Measurements from ENCODE around the gene IL18. TPM values are rescaled to one million over a fixed set of nuclear protein-coding genes. Genes with fewer than 3 reads are reported as not detected.

Gene IL18
- total RNA-seq, 1 donor from 2014 or later, result 0.90 TPM

DNA sequence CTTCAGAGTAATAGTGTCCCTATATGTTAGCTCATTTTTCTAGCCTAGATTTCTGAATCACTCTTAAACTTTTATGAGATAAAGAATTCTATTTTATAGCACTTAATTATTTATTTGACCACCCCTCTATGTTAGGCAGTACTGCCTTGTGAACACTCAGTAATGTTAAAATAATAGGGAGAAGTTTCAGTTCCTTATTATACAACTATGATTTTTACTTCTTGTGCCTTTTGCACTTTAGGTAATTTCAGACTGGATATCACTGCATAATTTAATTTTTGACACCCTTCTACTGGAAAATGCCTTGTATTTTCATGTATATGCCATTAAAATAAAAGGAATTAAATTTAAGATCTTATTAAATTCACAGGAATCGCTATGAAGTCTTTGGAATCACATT lies 14.5 kb upstream of the IL18 start:
- TF ChIP-seq, protein P1, sequence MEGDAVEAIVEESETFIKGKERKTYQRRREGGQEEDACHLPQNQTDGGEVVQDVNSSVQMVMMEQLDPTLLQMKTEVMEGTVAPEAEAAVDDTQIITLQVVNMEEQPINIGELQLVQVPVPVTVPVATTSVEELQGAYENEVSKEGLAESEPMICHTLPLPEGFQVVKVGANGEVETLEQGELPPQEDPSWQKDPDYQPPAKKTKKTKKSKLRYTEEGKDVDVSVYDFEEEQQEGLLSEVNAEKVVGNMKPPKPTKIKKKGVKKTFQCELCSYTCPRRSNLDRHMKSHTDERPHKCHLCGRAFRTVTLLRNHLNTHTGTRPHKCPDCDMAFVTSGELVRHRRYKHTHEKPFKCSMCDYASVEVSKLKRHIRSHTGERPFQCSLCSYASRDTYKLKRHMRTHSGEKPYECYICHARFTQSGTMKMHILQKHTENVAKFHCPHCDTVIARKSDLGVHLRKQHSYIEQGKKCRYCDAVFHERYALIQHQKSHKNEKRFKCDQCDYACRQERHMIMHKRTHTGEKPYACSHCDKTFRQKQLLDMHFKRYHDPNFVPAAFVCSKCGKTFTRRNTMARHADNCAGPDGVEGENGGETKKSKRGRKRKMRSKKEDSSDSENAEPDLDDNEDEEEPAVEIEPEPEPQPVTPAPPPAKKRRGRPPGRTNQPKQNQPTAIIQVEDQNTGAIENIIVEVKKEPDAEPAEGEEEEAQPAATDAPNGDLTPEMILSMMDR (IDR thresholded peaks at IDR 0.05; ENCODE audit: unreplicated experiment), result no peak

DNA sequence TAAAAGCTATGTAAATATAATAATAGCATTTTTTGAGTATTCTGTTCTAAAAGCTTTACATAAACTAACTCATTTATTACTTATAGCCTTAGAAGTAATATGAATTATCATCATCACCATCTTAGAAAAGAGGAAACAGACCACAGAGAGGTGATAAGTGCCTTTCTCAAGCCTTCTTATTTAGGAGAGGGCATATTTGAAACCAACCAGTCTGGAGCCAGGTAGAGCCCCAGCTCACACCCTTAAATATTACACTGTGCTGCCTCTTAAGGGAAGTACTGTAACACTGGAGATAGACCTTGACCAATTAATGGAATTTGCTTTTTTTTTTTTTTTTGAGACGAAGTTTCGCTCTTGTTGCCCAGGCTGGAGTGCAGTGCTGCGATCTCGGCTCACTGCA lies 13.7 kb upstream of the IL18 start:
- Mint-ChIP-seq H3K27ac (ENCODE audit: unreplicated experiment) (no peak overlapping the region), H3K4me3 (ENCODE audit: unreplicated experiment) (no peak overlapping the region), H3K27me3 (ENCODE audit: unreplicated experiment) (peaks cover 3% of the 10 kb centered on the region), H3K9me3 (ENCODE audit: unreplicated experiment) (no peaks in the 10 kb centered on the region), H3K4me1 (ENCODE audit: unreplicated experiment) (peaks cover 3% of the 10 kb centered on the region), H3K36me3 (ENCODE audit: low read depth, unreplicated experiment) (no peaks in the 10 kb centered on the region)
- TF ChIP-seq, protein P1 (IDR thresholded peaks at IDR 0.05; ENCODE audit: unreplicated experiment), result no peak
- DNase-seq (ENCODE audit: low spot score), result no peak

More for the DNA sequence above, 14.5 kb upstream of the IL18 start:
- DNase-seq (ENCODE audit: low spot score), result no peak
- Mint-ChIP-seq H3K36me3 (ENCODE audit: low read depth, unreplicated experiment) (no peaks in the 10 kb centered on the region), H3K4me3 (ENCODE audit: unreplicated experiment) (no peak overlapping the region), H3K9me3 (ENCODE audit: unreplicated experiment) (no peaks in the 10 kb centered on the region), H3K4me1 (ENCODE audit: unreplicated experiment) (peaks cover 3% of the 10 kb centered on the region), H3K27ac (ENCODE audit: unreplicated experiment) (no peak overlapping the region), H3K27me3 (ENCODE audit: unreplicated experiment) (peaks cover 3% of the 10 kb centered on the region)

DNA sequence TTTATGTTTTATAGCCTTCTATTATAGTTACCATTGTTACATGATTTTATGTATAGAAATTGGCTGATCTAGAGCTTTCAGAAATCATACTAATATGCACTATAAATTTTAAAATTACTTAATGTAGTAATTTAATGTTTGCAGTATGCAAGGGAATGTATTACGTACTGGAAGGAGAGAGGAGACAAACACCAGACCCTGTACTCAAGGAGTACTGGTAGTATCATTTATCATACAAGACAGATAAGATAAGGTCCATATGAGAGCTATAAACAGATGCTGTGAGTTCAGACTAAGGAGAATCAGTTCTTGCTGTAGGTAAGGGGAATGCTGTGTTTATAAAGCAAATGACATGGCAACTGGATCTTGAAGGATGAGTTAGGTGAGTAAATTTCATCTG lies 12.2 kb upstream of the IL18 start:
- no peak for DNase-seq (ENCODE audit: low spot score)
- peaks cover 3% of the 10 kb centered on the region for H3K4me1 Mint-ChIP-seq (ENCODE audit: unreplicated experiment)
- peak overlapping the region; percentile 98 for H3K27ac Mint-ChIP-seq (ENCODE audit: unreplicated experiment)
- H3K27me3 Mint-ChIP-seq (ENCODE audit: unreplicated experiment), result peaks cover 1% of the 10 kb centered on the region
- no peak overlapping the region for H3K4me3 Mint-ChIP-seq (ENCODE audit: unreplicated experiment)
- TF ChIP-seq, protein P1 (IDR thresholded peaks at IDR 0.05; ENCODE audit: unreplicated experiment), result no peak
- H3K36me3 Mint-ChIP-seq (ENCODE audit: low read depth, unreplicated experiment), result no peaks in the 10 kb centered on the region
- no peaks in the 10 kb centered on the region for H3K9me3 Mint-ChIP-seq (ENCODE audit: unreplicated experiment)

DNA sequence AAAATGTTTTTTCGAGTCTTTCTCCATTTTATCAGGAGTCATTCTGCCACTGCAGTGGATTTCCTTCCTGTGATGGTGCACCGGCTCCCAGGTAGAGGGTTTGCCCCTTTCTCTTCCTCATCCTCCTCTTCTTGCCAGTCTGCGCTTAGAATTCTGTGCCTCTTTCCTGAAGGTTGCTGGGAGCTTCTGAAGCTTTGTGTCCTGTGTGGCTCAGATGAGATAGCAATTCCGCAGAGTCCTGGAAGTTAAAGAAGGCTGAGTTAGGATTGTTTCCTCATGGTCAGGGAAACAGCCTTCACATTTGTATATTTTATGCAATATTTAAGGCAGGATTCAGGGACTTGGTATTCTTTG lies 11.7 kb upstream of the IL18 start:
- H3K4me3 Mint-ChIP-seq (ENCODE audit: unreplicated experiment), result peak overlapping the region; percentile 81
- H3K4me1 Mint-ChIP-seq (ENCODE audit: unreplicated experiment), result peaks cover 3% of the 10 kb centered on the region
- H3K27me3 Mint-ChIP-seq (ENCODE audit: unreplicated experiment), result peaks cover 1% of the 10 kb centered on the region
- TF ChIP-seq, protein P1 (IDR thresholded peaks at IDR 0.05; ENCODE audit: unreplicated experiment), result no peak
- H3K9me3 Mint-ChIP-seq (ENCODE audit: unreplicated experiment), result no peaks in the 10 kb centered on the region
- H3K27ac Mint-ChIP-seq (ENCODE audit: unreplicated experiment), result peak overlapping the region; percentile 98
- no peak for DNase-seq (ENCODE audit: low spot score)
- H3K36me3 Mint-ChIP-seq (ENCODE audit: low read depth, unreplicated experiment), result no peaks in the 10 kb centered on the region

DNA sequence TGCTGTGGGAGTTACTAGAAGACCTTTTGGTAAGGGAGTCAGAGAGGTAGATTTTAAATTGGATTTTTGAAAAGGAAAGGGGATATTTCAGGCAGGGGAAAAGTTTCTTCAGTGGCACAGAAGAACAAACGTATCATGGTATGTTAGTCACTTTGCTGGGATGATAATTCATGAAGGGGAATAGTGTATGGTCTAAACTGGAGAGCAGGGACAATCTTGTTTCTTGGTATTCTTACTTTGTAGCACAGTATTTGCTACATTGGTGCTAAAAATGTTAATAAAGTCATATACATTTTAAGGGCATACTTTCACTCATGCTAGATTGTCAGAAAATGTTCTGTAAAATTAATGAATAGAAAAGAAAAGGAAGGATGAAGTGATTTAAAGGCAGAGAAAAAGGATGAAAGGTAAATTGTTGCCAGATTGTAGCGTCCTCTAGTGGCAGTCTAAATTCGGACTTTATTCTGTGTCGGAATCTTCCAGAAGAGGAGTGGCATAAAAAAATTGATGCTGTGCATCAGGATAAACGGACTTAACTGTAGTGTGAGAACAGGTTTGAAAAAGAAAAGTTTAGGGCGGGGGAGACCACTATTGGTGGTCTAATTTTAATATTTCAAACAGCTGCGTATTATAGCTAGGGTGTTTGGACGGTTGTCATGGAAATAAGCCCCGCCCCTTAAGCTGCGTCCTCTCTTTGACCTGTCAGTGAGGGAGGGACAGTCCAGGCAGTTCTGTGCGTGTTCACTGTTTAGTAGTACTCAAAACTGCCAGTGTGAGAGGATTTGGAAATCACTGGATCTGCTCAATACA lies 11.1 kb upstream of the IL18 start, which contains the start of gene BCO2:
BCO2 (plus strand) TSS at position 724 of the 810 bp plus-strand sequence. CDS start 90 bp downstream, outside the sequence.
- Mint-ChIP-seq H3K27ac (ENCODE audit: unreplicated experiment) (peak within 1 kb of the TSS; percentile 98), H3K36me3 (ENCODE audit: low read depth, unreplicated experiment) (no peaks in the 10 kb centered on the region), H3K27me3 (ENCODE audit: unreplicated experiment) (peaks cover 1% of the 10 kb centered on the region), H3K4me3 (ENCODE audit: unreplicated experiment) (peak within 1 kb of the TSS; percentile 87), H3K4me1 (ENCODE audit: unreplicated experiment) (peaks cover 3% of the 10 kb centered on the region), H3K9me3 (ENCODE audit: unreplicated experiment) (no peaks in the 10 kb centered on the region)
- DNase-seq (ENCODE audit: low spot score), result peak; percentile 79
- TF ChIP-seq, protein P1 (IDR thresholded peaks at IDR 0.05; ENCODE audit: unreplicated experiment), result peak; percentile 94

Data from endothelial cell (in vitro differentiated cells).